NCI-H2107 treated with DMSO at 0.1 percent for 48 hours (cell line): ENCODE data around the gene LCE1C.

ENCODE experiments used
- DNase-seq: peaks from one replicate; lab custom pipeline; 2025; ENCODE audit not compliant: unreplicated experiment; lab: John Stamatoyannopoulos, UW

The LCE1C gene, protein sequence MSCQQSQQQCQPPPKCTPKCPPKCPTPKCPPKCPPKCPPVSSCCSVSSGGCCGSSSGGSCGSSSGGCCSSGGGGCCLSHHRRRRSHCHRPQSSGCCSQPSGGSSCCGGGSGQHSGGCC

DNA sequence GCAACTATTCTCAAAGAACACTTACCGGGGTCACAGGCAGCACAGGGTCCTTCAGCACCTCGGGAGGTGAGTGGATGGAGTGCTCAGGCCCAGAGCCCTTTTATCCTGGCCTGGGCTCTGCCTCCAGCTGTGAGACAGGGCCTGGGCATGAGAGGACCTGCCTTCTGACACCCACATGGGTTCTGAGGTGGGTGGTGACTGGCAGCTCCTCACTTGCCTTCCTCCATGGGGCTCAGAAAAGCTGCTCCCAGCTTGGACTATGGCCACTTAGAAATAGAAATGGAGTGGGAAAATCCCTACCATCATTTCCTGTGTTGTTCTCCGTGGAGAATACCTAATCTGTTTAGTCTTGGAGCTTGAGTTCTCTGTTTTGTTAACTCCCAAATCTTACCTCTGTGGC is at the start of gene LCE1C:
Gene LCE1C (minus strand): TSS at position 76 of the 400 bp plus-strand sequence. CDS start 1,173 bp downstream, outside the sequence.
- DNase-seq, result no peak

- no peak for DNase-seq
Measured at GRCh38 chr1:152855661-152856060, 49.2 kb upstream of the LCE1C start.

GRCh38 chr1:152842556-152842955 is 36.1 kb upstream of the LCE1C start, which contains the start of gene LCE6A:
TSS of gene LCE6A (plus strand) at chr1:152842856. CDS start at chr1:152843521, 665 bp downstream.
- DNase-seq, result no peak

- no peak for DNase-seq
Measured at GRCh38 chr1:152836870-152837269, 30.4 kb upstream of the LCE1C start.

GRCh38 chr1:152827173-152827572 is 20.7 kb upstream of the LCE1C start, which contains the start of gene LCE1A:
TSS of gene LCE1A (plus strand) at chr1:152827473. CDS start at chr1:152827473, 0 bp downstream.
- no peak for DNase-seq

DNA sequence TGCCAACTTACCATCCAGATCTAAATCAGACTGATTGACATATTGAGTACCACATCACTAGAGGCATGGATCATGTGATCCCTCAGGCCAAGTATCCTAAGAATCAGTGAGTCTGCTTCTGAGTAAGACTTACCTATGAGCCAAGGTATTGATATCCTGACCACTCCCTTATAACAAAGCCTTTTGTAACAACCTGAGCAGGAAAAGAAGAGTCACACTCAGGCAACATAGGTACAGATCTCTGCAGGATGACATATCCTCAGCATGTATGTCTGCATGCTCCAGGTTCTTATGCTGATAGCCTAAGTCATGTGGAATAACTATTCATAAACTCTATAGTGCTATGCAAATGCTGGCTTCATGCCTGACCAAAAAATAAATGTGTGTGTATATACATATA is 18.5 kb upstream of the LCE1C start:
- DNase-seq, result no peak

- DNase-seq, result peak; percentile 9
Measured at GRCh38 chr1:152823294-152823693, 16.8 kb upstream of the LCE1C start.

GRCh38 chr1:152817309-152817708 is 10.9 kb upstream of the LCE1C start:
- DNase-seq, result no peak

- no peak for DNase-seq
Measured at GRCh38 chr1:152811671-152812070, 5.2 kb upstream of the LCE1C start, which contains the start of gene LCE1B. TSS of gene LCE1B (plus strand) at chr1:152811971. CDS start at chr1:152812447, 476 bp downstream.

- no peak for DNase-seq
Measured at GRCh38 chr1:152811050-152811449, 4.6 kb upstream of the LCE1C start.

GRCh38 chr1:152801333-152801732 is 5.1 kb downstream of the LCE1C start:
- no peak for DNase-seq

DNA sequence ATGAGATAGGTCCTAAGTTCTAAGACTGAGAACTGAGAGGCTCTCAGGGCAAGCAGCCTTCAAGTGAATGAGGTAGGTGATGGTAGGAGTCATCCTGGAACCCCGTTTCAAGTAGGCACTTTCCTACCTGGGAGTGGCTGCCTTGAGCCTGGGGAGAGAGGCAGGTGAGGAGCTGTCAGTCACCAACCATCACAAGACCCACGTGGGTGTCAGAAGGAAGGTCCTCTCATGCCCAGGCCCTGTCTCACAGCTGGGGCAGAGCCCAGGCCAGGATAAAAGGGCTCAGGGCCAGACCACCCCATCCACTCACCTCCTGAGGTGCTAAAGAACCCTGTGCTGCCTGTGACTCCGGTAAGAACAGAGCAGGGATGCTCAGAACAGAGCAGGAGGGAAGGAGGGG is 10.0 kb downstream of the LCE1C start, which contains the start of gene LCE1D:
Gene LCE1D (plus strand): TSS at position 301 of the 400 bp plus-strand sequence. CDS start 1,074 bp downstream, outside the sequence.
- DNase-seq, result no peak

DNA sequence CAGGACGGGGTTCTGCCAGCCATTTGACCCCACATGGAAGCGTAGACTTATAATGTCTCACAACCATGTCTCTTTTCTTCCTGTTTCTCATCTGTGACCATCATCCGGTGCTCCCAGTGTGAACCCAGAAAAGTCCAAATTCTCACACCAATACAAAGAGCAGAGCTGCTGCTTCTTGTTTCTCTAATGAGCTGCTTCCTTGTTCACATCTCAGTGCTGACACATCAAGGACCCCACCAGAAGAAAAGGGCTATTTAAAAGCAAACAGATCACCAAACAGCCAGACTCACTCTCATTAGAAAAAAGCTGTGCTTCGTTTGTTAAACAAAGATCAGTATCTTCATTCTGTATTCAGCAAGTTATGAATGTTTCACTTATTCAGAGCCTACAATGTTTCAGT is 10.8 kb downstream of the LCE1C start:
- no peak for DNase-seq

DNA sequence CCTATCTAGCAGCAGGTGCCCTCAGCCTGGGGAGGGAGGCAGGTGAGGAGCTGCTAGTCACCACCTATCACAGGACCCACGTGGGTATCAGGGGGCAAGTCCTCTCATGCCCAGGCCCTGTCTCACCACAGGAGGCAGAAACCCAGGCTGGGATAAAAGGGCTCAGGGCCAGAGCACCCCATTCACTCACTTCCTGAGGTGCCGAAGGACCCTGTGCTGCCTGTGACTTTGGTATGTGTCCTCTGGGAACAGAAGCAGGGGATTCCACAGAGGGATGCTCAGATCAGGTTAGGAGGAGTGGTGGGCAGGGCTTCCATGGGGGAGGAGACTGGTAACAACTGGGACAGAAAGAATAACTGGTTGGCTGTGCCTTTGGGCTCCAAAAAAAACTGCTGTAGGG is 20.4 kb downstream of the LCE1C start, which contains the start of gene LCE1E:
Gene LCE1E (plus strand): TSS at position 181 of the 400 bp plus-strand sequence. CDS start 1,043 bp downstream, outside the sequence.
- DNase-seq, result no peak

DNA sequence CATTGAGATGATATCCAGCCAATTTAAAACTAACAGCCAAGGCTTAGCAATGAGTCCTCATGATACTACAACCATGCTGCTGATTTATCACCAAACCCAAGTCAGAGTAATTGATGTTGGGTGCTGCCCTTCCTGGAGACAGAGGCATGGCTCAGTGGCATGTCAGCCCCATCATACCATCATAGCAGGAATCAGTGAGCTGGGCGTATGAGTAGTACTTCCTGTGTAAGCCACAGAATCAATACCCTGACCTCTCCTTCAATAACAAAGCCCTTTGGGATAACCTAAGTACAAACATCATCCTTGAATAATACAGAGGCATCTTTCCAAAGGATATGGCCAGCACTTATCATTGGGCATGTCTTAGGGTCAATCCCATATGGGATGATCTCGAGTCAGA is 23.4 kb downstream of the LCE1C start:
- DNase-seq, result no peak

- no peak for DNase-seq
Measured at GRCh38 chr1:152777510-152778137, 28.8 kb downstream of the LCE1C start.

GRCh38 chr1:152776361-152776760 is 30.1 kb downstream of the LCE1C start:
- no peak for DNase-seq

- no peak for DNase-seq
Measured at GRCh38 chr1:152774875-152775274, 31.6 kb downstream of the LCE1C start, which contains the start of gene LCE1F. TSS of gene LCE1F (plus strand) at chr1:152775140. CDS start at chr1:152776372, 1,232 bp downstream.

DNA sequence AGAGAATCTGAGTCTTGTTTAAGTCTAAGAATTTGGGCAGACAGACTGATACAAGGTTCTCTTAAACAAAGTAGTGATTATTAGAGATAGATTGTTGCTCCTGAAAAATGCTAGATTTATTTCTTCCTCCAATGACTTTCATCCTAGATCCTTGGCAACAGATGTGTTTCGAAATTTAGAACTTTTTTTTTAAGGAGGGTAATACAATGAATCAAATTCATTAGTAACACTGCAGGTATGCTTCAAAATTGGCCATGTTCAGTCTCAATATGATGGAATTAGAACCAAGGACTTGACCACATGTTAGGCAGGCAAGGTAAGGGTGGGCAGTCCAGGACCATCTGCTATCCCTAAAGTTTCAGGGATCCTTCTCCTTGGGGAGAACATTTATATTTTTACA is 36.0 kb downstream of the LCE1C start:
- no peak for DNase-seq

GRCh38 chr1:152768847-152769533 is 37.5 kb downstream of the LCE1C start:
- DNase-seq, result no peak

DNA sequence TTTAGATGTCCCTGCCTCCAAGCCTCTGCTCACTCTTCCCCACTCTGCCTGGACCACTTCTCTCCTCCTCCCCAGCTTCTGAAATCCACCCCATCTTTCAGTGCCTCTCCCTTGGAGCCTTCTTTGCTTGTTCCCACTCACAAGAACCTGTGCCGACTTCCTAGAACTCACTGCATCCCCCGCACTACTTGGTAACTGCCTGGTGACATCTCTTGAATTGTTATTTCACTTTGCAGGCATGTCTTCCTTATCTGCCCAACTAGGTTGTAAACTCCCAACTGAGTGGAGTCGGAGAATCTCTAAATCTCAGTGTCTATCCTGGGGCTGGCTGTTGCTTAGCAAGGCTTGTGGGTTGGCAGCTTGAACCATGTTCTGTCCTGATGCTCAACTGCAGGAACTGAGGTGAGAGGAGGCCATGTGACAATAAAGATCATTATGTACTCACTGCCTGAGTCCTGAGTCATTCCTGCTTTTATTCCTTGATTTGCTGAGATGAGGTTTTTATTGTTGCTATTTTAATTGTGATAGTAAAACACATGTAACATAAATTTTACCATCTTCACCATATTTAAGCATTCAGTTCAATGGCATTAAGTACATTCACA is 44.7 kb downstream of the LCE1C start:
- DNase-seq, result no peak
